Measurements from ENCODE around the gene GLIS2.

The GLIS2 gene

GRCh38 chr16:4323845-4324488, 8.1 kb downstream of the GLIS2 start:
- H3K4me3 ChIP-seq (replicated peaks; ENCODE audit: insufficient read depth, low read length): no peak overlapping the region
- DNase-seq (ENCODE audit: low read depth in 1 of 2, low spot score in 1 of 2): no peak
- H3K27me3 ChIP-seq (ENCODE audit: insufficient read depth, poor library complexity, severe bottlenecking): no peaks in the 10 kb centered on the region
- no peak overlapping the region for H3K27ac ChIP-seq (replicated peaks)
- no peak for TF ChIP-seq GABPA (IDR thresholded peaks at IDR 0.05; ENCODE audit: low read depth)
- no peak for TF ChIP-seq REST (IDR thresholded peaks at IDR 0.05; ENCODE audit: insufficient replicate concordance, low read depth)
- no peak for TF ChIP-seq CTCF (IDR thresholded peaks at IDR 0.05; ENCODE audit: insufficient read depth, low read length)
- no peak for TF ChIP-seq POLR2AphosphoS5 (IDR thresholded peaks at IDR 0.05; ENCODE audit: low read depth)
- TF ChIP-seq SPI1 (IDR thresholded peaks at IDR 0.05; ENCODE audit: borderline replicate concordance, low read depth): no peak

DNA sequence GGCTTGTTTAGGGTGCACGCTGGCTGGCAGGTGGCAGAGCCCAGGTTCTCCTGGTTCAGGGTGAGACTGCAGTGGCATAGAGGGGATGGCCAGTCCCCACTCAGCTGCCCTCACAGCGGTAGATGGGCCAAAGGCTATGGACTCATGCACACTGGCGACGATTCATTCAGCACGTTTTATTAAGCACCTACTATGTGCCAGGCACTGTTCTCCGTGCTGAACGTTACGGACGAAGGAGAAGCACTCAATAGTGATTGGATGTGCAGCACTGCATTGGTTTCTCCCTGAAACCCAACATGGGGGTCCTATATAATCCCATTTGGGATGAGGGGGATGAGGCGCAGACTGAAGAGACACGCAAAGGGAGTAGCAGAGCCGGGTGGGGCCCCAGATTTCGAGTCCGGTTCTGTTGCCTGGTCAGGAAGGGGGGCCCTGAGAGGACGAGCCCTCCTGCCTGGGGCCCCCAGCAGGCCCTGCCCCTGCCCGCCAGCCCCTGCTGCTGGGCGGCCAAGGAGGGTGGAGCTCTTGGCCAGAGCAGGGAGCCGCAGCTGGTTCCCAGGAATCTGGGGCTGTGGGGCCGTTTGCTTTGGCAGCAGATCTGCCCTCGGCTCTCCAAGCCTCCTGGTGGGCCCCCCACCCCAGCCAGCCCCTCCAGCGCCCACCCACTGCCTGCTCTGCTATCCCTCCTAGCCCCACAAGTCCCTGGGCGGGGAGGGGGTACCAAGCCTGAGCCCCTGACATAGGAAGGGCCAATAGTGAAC, 8.8 kb downstream of the GLIS2 start:
- no peak overlapping the region for H3K27ac ChIP-seq (replicated peaks)
- H3K27me3 ChIP-seq (ENCODE audit: insufficient read depth, poor library complexity, severe bottlenecking): no peaks in the 10 kb centered on the region
- no peak for DNase-seq (ENCODE audit: low read depth in 1 of 2, low spot score in 1 of 2)
- no peak overlapping the region for H3K4me3 ChIP-seq (replicated peaks; ENCODE audit: insufficient read depth, low read length)
- TF ChIP-seq CTCF (IDR thresholded peaks at IDR 0.05; ENCODE audit: insufficient read depth, low read length) (no peak), SPI1 (IDR thresholded peaks at IDR 0.05; ENCODE audit: borderline replicate concordance, low read depth) (no peak), POLR2AphosphoS5 (IDR thresholded peaks at IDR 0.05; ENCODE audit: low read depth) (no peak), GABPA (IDR thresholded peaks at IDR 0.05; ENCODE audit: low read depth) (no peak), REST (IDR thresholded peaks at IDR 0.05; ENCODE audit: insufficient replicate concordance, low read depth) (no peak)

DNA sequence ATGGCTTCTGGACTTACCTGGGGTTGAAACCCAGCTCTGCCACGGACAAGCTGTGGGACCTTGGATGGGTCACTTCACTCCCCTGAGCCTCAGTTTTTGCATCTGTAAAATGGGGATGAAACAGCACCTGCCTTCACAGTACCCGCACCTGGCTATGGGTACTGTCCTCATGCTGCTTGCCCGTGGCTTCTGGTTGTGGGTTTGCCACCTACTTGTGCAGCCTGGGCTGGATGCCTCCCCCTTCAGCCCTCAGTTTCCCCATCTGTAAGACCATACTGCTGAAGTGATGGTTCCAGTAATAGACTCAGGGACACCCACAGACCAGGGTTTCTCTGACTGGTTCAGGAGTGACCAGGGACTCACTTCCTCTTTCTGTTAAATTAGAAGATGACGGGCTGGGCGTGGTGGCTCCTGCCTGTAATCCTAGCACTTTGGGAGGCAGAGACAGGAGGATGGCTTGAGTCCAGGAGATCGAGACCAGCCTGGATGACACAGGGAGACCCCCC, 9.4 kb downstream of the GLIS2 start:
- H3K4me3 ChIP-seq (replicated peaks; ENCODE audit: insufficient read depth, low read length): no peak overlapping the region
- peak in 1 of 2 experiments; percentile 54 for DNase-seq (ENCODE audit: low read depth in 1 of 2, low spot score in 1 of 2)
- H3K27me3 ChIP-seq (ENCODE audit: insufficient read depth, poor library complexity, severe bottlenecking): no peaks in the 10 kb centered on the region
- H3K27ac ChIP-seq (replicated peaks): no peak overlapping the region
- TF ChIP-seq SPI1 (IDR thresholded peaks at IDR 0.05; ENCODE audit: borderline replicate concordance, low read depth): peak; percentile 98
- no peak for TF ChIP-seq REST (IDR thresholded peaks at IDR 0.05; ENCODE audit: insufficient replicate concordance, low read depth)

Data from HL-60 (cell line).